22Rv1 (cell line): ENCODE measurements around the gene EIF4E1B.

Experiments used
- ZFX ChIP-seq: fragments of 450-650 bp; IDR thresholded peaks from 2 replicates; pipeline ENCODE4 v1.6.1; 2017; ENCODE audit warnings: antibody characterized with exemption, borderline replicate concordance
- TF ChIP-seq, protein P1 (sequence below): fragments of 450-650 bp; IDR thresholded peaks from 2 replicates; pipeline ENCODE4 v1.5.1; 2017; ENCODE audit warnings: mild to moderate bottlenecking

GRCh38 chr5:176614805-176615478 is 15.5 kb upstream of the EIF4E1B start:
- TF ChIP-seq, protein P1, sequence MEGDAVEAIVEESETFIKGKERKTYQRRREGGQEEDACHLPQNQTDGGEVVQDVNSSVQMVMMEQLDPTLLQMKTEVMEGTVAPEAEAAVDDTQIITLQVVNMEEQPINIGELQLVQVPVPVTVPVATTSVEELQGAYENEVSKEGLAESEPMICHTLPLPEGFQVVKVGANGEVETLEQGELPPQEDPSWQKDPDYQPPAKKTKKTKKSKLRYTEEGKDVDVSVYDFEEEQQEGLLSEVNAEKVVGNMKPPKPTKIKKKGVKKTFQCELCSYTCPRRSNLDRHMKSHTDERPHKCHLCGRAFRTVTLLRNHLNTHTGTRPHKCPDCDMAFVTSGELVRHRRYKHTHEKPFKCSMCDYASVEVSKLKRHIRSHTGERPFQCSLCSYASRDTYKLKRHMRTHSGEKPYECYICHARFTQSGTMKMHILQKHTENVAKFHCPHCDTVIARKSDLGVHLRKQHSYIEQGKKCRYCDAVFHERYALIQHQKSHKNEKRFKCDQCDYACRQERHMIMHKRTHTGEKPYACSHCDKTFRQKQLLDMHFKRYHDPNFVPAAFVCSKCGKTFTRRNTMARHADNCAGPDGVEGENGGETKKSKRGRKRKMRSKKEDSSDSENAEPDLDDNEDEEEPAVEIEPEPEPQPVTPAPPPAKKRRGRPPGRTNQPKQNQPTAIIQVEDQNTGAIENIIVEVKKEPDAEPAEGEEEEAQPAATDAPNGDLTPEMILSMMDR: no peak
- TF ChIP-seq ZFX: no peak
